C4-2B (cell line): ENCODE measurements around the gene NSFL1C.
A peak's percentile ranks its signal among the peaks of the same experiment; 100 is the strongest.

Experiments
- H3K27ac ChIP-seq: fragments of 450-650 bp; 2 replicates; pipeline ENCODE4 v1.5.1; 2017
- ZFX ChIP-seq: fragments of 450-650 bp; IDR thresholded peaks from 2 replicates; pipeline ENCODE4 v1.6.1; 2017
- TF ChIP-seq, protein P1 (sequence below): fragments of 450-650 bp; conservative IDR thresholded peaks from 2 replicates; pipeline ENCODE4 v1.5.1; 2017; ENCODE audit warnings: mild to moderate bottlenecking

The NSFL1C gene

DNA sequence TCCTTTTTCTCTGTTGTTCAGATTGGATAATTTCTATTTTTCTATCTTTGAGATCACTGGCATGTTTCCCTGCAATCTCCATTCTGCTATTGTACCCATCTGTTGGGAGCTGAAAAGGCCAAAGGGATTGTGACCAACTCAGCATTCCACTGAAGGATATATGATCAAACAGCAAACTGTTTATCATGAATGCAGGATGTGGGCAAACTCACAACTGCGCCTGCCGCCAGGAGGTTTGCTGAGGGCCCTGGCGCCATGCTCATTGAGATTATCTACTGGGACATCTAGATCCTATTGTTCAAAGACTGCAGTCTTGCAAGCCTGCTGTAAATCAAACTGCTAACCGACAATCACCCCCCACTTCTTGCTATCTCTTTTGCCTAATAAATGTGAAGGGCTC is 69.9 kb downstream of the NSFL1C start:
- no peak overlapping the region for H3K27ac ChIP-seq
- TF ChIP-seq, protein P1, sequence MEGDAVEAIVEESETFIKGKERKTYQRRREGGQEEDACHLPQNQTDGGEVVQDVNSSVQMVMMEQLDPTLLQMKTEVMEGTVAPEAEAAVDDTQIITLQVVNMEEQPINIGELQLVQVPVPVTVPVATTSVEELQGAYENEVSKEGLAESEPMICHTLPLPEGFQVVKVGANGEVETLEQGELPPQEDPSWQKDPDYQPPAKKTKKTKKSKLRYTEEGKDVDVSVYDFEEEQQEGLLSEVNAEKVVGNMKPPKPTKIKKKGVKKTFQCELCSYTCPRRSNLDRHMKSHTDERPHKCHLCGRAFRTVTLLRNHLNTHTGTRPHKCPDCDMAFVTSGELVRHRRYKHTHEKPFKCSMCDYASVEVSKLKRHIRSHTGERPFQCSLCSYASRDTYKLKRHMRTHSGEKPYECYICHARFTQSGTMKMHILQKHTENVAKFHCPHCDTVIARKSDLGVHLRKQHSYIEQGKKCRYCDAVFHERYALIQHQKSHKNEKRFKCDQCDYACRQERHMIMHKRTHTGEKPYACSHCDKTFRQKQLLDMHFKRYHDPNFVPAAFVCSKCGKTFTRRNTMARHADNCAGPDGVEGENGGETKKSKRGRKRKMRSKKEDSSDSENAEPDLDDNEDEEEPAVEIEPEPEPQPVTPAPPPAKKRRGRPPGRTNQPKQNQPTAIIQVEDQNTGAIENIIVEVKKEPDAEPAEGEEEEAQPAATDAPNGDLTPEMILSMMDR: no peak
- TF ChIP-seq ZFX: no peak

DNA sequence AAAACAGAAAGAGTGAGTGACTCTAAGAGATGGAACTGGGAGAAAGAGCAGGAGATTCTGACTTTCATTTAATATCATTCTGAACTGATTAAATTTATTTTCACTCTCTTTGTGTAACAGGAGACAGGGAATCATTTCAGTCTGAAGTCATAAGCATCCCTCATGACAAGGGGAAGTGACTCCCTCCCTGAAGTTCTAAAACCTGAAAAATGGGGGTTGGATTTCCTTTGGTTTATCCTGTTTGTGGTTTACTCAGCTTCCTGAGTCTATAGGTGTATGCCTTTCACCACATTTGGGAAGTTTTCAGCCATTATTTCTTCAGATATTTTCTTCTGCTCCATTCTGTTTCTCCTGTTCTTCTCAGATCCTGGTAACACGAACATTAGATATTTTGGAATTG is 70.4 kb downstream of the NSFL1C start:
- no peak for TF ChIP-seq ZFX
- TF ChIP-seq, protein P1: no peak
- H3K27ac ChIP-seq: no peak overlapping the region

DNA sequence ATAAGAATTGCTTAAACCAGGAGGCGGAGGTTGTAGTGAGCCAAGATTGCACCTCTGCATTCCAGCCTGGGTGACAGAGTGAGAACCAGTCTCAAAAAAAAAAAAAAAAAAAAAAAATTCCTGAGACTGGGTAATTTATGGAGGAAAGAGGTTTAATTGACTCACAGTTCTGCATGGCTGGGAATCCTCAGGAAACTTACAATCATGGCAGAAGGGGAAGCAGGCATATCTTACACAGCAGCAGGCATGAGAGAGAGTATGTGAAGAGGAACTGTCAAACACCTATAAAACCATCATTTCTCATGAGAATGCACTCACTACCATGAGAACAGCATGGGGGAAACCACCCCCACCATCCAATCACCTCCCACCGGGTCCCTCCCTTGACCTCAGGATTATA is 72.0 kb downstream of the NSFL1C start:
- TF ChIP-seq, protein P1: no peak
- TF ChIP-seq ZFX: no peak
- no peak overlapping the region for H3K27ac ChIP-seq

DNA sequence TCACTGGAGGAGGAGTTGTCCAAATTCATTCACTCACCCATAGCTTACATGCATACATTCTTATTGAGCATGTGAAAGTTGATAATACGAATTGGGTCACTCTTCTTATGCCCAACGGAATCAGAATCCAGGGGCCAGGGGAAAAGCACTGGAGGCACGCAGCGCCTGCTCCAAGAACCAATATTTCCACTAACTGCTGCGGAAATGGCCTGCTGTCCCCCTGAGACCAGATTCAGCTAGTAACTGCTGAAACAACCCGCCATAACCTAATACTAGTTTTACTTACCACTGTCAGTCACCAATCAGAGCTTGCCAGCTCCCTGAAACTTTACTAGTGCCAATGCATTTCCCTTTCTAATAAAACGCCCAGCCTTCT is 73.2 kb downstream of the NSFL1C start:
- TF ChIP-seq, protein P1: no peak
- H3K27ac ChIP-seq: peak overlapping the region; percentile 87

DNA sequence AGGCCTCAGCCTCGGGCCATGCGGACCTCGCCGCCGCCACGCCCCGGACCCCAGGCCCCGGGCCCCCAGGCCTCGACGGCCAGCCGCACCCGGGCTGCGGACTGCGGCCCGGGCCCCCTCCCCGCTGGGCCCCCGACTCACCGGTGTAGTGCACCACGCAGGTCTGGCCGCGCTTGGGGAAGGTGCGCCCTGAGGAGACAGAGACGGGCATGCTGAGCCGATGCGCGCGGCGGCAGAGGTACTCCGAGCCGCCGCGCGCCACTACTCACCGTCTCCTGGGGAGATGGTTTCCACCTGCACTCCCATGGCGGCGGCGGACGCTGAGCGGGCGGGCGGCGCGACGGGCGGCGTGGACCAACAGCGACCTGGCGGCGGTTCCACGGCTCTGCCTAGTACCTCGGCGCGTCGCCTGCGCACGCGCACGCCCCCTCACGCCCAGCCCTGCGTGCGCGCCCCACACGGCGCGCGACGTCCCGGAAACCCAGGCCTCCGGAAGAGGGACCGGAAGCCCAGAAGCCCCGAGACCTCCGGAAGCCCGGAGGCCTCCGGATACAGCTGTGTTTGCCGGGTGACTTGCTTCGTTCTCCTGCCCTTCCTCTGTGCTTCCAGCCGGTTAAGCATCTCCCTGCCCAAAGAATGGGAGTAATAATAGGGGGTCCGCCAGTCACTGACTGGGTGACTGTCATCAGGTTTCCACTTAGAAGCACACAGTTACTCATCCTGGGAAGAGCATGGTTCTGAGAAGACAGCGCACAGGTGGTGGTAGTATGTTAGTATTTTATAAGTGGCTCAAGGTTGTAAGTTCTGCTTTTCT is 73.7 kb downstream of the NSFL1C start, which contains the start of gene FKBP1A:
Gene FKBP1A (minus strand): TSS at position 362 of the 814 bp plus-strand sequence. CDS start 56 bp downstream, at position 306.
- peak within 1 kb of the TSS; percentile 87 for H3K27ac ChIP-seq
- TF ChIP-seq, protein P1: no peak
- TF ChIP-seq ZFX: peak; percentile 75

DNA sequence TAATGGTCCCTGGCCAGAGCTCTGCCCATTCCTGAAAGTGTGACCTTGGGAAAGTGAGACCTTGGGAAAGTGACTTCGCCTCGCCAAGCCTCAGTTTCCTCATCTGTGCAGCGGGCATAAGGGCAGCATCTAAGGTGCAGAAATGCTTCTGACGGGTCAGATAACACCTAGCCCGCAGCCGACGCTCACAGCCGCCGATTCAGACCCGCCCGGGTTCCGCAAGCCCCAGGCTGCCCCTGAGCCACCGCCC is 74.3 kb downstream of the NSFL1C start:
- TF ChIP-seq ZFX: no peak
- TF ChIP-seq, protein P1: no peak
- H3K27ac ChIP-seq: peak overlapping the region; percentile 87
